GM12875 (cell line): ENCODE results near the gene GPATCH4.
"Not testable (repeated sequence)": the region's sequence is repeated elsewhere in the genome, so short reads cannot be mapped to it uniquely, and the experiment has no call there.

ENCODE experiments used
- H3K4me3 ChIP-seq: one replicate; pipeline ENCODE4 v1.5.1; 2011; ENCODE audit warnings: low read depth, low read length, control low read depth
- TF ChIP-seq, protein P1 (sequence below): IDR thresholded peaks from 2 replicates; pipeline ENCODE4 v1.5.1; 2011; ENCODE audit warnings: low read depth, mild to moderate bottlenecking, control low read depth, inconsistent platforms, low read length, moderate library complexity, borderline replicate concordance; ENCODE audit not compliant: insufficient read depth

The GPATCH4 gene

DNA sequence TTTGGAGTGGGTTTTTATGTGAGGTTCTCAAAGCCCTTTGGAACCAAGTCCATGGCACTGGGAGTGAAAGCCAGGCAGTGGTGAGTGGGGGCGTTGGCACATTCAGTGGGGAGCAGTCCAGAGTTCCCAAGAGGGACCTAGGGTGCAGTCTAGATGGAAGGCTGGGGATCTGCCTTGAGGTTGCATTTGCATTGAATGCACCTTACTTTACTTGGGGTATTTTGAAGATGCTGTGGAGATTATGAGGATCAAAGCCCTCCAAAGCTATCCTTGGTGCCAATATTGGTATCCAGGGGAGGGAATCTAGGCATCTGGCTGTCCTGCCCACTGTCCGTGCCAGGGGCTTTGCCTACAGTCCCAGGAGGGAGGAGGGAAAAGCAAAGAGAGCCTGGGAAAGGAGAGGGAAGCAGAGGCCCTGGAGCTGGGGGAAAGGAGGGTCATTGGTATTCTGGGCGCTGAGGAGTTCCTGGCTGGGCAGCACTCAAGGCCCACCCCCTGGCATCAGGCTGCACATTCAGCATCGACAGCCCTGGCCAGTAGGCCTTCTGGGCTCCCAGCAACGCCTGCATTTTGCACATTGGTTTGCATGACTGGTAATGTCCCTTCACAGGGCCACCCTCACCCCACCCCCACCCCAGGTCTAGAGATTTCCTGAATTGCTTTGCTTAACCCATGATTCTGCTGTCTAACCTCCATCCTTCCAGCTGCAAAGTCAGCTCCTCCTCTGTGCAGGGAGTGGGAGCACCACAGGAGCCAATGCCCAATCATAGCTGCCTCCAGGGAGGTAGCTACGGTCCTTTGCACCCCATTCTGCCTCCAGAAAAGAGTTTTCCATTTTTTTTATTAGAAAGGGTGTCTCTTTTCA is 39.8 kb upstream of the GPATCH4 start:
- H3K4me3 ChIP-seq = no peak overlapping the region
- TF ChIP-seq, protein P1, sequence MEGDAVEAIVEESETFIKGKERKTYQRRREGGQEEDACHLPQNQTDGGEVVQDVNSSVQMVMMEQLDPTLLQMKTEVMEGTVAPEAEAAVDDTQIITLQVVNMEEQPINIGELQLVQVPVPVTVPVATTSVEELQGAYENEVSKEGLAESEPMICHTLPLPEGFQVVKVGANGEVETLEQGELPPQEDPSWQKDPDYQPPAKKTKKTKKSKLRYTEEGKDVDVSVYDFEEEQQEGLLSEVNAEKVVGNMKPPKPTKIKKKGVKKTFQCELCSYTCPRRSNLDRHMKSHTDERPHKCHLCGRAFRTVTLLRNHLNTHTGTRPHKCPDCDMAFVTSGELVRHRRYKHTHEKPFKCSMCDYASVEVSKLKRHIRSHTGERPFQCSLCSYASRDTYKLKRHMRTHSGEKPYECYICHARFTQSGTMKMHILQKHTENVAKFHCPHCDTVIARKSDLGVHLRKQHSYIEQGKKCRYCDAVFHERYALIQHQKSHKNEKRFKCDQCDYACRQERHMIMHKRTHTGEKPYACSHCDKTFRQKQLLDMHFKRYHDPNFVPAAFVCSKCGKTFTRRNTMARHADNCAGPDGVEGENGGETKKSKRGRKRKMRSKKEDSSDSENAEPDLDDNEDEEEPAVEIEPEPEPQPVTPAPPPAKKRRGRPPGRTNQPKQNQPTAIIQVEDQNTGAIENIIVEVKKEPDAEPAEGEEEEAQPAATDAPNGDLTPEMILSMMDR = no peak

DNA sequence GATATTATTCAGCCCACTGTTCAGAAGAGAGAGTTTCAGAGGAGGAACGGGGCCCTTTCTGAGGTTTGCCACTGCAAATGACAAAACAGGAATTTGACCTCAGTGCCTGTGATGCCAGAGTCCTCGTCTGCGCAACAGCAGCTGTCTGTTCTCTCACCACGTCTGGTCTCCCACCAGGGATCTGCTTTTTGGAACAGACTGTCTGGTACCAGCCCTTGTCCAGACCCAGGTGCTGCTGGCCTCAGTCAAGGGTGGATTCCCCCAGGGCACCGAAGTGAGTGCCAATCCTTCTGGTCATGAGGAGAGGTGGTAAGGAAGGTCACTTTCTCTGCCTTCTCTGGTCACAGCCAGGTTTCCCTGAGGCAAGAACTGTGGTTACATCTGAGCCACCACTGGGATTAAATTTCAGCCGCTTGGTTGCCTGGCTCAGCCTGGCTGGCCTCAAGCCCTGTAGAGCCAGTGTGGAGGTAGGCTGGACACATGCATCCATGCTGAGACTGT is 38.4 kb upstream of the GPATCH4 start:
- no peak overlapping the region for H3K4me3 ChIP-seq
- TF ChIP-seq, protein P1 = no peak

DNA sequence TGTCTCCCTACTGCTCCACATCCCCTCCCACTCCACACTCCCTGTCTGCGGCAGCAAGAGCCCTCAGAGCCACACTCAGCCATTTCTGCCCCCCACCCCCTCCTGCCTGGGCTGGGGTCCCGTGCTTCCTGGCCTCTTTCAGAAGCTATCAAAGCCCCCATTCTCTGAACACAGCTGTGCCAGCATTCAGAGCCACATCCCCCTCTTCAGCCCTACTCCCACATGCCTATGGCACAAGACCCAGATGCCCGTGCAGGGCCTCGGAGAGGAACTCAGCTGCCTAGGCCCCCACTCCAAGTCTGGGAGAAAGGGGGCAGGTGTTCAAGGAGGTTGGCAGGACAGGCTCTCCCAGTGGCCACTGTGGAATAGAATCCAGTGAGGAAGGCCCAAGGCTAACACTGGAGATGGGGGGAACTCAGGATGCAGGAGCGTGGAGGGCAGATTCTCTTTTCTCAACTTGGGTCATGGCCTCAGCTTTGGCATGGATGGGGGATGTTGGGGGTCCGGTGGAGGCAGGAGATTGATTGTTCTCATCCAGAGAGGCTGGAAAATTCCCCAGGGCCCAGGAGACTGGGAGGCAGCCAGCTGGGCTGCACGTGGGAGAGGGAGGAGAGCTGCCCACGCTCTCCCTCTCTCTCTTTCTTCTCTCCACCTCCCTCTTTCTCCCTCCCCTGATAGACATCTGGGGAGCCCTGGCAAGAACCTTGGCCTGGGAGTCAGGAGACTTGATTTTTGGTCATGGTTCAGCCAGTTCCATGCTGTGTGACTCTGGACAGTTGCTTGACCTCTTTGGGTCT is 37.1 kb upstream of the GPATCH4 start:
- TF ChIP-seq, protein P1 = no peak
- H3K4me3 ChIP-seq = no peak overlapping the region

DNA sequence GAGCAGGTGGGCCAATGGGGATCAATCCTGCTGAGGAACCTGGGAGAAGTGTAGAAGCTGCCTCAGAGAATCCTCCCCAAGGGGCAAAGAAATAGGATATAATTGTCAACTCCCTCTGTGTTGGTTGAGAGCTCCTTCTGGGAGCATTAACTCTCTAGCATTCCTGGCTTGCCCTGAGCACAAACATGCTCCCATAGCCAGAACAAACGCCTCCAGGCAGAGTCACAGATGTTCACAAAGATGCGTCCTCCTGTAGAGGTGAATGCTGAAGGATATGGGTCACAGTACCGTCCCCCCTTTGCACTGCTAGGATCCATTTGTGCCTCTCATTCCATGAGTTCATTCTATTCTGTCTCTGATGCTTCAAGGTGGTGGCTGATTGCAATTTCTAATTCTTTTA is 31.1 kb upstream of the GPATCH4 start:
- TF ChIP-seq, protein P1 = no peak

DNA sequence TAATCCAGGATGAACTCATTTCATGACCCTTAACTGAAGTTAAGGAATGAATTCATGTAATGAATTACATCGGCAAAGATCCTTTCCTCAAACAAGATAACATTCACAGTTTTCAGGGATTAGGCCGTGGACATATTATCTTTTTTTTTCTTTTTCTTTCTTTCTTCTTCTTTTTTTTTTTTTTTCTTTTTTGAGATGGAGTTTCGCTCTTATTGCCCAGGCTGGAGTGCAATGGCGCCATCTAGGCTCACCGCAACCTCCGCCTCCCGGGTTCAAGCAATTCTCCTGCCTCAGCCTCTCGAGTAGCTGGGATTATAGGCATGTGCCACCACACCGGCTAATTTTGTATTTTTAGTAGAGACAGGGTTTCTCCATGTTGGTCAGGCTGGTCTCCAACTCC is 29.9 kb upstream of the GPATCH4 start:
- not testable (repeated sequence) for H3K4me3 ChIP-seq

More for the DNA sequence above, 31.1 kb upstream of the GPATCH4 start:
- H3K4me3 ChIP-seq = no peak overlapping the region

DNA sequence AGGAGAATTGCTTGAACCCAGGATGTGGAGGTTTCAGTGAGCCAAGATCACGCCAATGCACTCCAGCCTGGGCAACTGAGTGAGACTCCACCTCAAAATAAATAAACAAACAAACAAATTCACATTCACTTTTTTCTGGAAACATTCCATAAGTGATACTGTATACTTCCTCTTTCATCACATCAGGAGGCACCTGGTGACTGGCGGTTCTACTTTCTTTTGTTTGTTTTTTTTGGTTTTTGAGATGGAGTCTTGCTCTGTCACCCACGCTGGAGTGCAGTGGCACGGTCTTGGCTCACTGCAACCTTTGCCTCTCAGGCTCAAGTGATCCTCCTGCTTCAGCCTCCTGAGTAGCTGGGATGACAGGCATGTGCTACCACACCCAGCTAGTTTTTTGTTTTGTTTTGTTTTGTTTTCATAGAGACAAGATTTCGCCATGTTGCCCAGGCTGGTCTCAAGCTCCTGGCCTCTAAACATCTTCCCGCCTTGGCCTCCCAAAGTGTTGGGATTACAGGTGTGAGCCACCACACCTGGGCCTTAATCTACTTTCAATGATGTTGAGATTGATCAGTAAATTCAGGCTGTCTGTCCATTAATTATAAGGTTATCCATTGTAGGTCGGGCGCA is 28.7 kb upstream of the GPATCH4 start:
- no peak overlapping the region for H3K4me3 ChIP-seq
- TF ChIP-seq, protein P1 = no peak

DNA sequence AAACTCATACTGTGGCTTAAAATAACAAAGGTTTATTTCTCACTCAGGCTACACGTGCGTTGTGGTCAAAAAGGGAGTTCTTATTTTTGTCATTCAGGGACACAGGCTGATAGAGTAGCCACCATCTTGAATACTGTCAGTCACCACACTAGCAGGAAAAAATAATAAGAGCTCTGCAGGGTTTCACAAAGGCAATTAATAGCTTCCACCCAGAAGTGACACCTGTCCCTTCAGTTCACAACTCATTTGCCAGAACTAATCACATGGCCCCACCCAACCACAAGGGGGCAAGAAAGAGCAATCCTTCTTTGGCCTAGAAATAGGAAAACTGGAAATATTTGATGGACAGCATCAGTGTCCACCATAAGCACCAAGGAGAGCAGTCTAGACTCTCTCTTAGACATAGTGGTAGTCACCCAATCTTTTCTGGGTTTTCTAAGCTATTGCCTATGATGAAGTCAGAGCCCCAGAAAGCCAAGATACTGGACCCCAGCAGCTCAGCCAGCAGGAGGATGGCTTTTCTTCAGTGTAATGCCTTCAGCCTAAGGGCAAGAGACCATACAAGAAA is 26.1 kb upstream of the GPATCH4 start:
- TF ChIP-seq, protein P1 = peak; percentile 64

More for the DNA sequence above, 26.1 kb upstream of the GPATCH4 start:
- no peak overlapping the region for H3K4me3 ChIP-seq
